GM20431 (cell line): ENCODE data around the gene ARMC7.

Experiments
- in situ Hi-C: fragments of 300-500 bp; cut with MseI, MboI; formaldehyde crosslinking; loops from one replicate; pipeline ENCODE4 v1.15.0; 2020; ENCODE audit warnings: low sequenced_read_pairs; ENCODE audit not compliant: unreplicated experiment

Gene ARMC7

DNA sequence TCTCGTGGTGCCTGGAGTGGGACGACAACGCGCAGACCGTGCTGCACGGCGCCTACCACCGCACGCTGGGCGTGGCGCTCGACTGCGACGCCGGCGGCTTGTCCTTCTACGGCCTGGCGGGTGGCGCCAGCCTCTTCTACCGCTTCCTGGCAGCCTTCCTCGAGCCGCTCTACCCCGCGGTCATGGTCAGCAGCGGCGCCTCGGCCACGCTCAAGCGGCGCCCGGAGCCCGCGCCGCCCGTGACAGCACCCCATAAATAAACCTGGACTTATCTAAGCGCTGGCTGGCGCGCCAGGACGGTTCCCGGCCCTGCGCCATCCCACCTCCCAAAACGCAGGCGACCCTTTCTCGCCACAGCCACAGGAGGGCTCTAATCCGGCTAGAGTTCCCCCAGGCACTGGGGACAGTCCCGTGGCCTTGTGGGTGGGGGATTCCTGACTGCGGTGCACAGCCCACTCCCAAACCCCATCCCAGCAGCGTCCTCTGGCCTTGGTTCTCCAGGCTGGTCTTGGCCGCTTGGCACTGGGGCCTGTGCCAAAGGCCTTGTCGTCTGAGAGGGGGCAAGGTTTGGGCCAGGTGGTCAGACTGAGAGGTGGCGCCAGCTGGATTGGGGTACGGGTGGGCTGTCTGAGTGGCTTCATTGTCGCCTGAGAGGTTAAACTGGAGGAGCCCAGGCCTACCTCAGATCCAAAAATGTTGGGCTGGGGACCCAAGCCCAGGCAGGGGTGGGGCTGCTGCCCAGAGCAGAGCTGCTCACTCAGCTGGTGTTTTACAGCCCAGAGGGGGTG, 32.1 kb upstream of the ARMC7 start:
- in situ Hi-C loops = no loop called here

GRCh38 chr17:75078284-75079022, 31.3 kb upstream of the ARMC7 start:
- in situ Hi-C loops = no loop called here

DNA sequence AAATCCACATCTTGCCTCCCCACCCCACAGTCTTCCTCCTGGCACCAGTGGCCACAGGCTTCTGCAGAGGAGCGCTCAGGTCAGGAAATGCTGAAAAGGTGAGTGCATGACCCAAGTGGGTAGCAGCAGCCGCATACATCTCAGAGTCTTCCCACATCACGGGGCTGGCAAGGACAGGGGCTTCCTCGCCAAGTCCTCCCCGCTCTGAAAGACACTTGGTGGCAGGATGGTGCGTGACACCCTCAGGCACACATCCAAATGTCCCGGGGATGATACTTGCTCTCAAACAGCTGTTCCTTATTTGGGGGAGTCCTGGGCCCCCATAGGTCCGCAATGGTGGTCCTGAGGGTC, 30.8 kb upstream of the ARMC7 start:
- in situ Hi-C loops = no loop called here

DNA sequence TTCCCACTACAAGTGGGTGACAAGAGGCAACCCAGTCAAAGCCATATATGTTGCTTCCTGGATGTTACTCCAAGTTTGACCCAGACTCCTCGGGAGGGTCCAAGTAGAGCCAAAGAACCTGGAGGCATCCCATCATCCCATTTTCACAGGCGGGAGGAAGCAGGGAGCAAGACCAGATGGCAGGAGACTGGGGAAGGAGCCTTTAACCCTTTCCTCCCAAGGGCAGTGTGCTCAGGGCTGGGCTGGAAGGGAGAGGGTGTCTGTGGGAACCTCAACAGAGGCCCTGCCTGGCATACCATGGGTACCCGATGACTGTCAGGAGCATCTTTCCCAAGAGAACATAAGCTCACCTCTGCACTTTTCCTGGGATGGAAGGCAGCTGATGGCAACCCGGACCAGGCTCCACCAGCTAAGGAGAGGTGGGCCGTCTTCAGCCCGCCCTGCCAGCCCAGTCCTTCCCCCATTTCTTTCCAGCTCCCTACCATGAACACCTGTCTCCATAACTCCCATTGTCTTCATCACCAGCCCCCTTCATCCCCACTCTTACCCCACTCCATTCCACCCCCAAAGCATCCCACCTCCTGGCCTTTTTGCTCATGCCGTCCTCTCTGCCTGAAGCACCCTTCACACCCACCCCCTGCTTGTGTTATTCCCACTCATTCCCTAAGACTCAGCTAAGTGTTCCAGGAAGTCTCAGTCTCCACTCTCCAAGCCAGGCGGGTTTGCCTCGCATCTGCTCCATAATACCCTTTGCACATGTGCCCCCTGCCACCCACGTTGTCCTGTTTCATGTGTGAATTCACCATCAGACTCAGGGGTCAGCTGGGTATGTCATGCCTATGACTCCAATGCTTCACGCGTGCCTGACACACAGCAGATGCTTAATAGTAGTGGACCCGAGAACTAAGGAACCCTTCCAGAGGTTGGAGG, 27.9 kb upstream of the ARMC7 start:
- in situ Hi-C loops = no loop called here

GRCh38 chr17:75082683-75083082, 27.1 kb upstream of the ARMC7 start:
- in situ Hi-C loops = no loop called here

DNA sequence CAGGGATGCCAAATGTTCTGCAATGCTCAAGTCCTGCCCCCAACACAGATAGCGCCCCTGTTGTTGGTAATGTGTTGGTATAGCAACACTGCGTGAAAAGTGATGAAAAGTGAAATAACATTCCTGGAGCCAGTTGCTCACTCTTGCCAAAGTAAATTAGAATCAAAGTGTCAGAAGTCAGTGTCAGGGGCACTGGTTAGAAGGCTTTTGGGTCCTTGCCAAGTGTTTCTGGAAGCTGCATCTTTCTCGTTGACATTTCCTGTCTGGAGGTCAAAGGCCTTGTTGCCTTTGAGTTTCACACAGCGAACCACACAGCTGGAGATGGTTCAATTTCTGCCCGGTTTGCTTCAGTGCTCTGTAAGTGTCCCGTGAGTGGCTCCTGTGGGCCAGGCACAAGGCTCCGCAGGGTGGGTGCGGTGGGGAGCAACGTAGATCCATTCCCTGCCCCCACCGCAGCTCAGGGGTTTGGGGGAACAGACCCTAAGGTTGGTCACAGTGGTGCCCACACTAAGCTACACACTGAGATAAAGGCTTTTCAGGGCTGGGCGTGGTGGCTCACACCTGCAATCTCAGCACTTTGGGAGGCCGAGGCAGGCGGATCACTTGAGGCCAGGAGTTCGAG, 25.6 kb upstream of the ARMC7 start:
- in situ Hi-C loops = no loop called here

GRCh38 chr17:75086496-75087181, 23.1 kb upstream of the ARMC7 start:
- in situ Hi-C loops = no loop called here

- in situ Hi-C loops = no loop called here
Observed at GRCh38 chr17:75087182-75087557, 22.6 kb upstream of the ARMC7 start.

GRCh38 chr17:75087558-75088453, 22.0 kb upstream of the ARMC7 start, which contains the start of gene SLC16A5:
TSS of gene SLC16A5 (plus strand) at chr17:75087954. CDS start at chr17:75093637, 5,683 bp downstream.
- in situ Hi-C loops = no loop called here

- in situ Hi-C loops = no loop called here
Observed at GRCh38 chr17:75088465-75089417, 21.0 kb upstream of the ARMC7 start.

DNA sequence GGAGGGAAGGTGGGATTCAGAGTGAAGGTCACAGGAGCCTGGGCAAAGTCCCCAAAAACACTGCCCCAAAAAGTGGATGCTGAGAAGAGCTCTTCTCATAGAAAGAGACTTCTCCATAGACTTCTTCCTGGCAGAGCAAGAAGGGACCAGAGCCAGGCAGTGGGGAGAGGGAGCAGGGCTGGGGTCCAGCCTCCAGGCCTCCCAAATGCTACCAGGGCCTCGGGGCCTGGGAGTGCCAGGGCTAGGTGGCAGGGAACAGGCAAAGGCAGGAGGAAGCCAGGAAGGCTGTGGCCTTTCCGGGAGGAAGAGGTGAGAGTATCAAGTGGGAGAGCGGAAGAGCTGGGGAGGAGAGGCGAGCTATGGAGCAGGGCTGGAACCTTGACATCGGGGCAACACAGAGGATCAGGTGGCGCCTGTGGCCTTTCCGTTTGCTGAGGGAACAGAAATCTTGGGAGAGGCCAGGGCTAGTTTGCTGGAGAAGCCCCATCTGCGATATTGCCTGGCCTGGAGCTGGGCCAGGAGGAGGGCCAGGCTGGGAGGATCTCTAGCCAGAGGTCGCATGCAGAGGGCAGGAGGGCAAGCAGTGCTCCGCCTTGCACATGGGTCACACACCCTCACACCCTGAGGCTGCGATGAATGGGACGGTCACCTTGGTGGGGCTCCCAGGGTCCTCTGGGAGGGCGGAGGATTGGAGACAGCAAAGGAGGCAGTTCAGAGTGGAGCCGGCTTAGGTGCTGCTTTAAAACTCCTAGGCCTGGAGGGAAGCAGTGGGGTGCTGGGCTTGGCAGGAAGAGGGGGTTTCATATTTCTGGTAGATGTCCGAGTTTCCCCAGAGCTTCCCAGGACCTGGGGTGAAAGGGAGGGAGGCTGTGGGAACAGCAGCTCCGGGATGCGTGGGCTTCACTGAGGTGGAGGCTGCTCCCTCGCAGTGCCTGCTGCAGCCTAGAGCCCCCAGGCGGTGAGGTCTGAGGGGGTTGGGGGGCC, 18.6 kb upstream of the ARMC7 start:
- in situ Hi-C loops = no loop called here

DNA sequence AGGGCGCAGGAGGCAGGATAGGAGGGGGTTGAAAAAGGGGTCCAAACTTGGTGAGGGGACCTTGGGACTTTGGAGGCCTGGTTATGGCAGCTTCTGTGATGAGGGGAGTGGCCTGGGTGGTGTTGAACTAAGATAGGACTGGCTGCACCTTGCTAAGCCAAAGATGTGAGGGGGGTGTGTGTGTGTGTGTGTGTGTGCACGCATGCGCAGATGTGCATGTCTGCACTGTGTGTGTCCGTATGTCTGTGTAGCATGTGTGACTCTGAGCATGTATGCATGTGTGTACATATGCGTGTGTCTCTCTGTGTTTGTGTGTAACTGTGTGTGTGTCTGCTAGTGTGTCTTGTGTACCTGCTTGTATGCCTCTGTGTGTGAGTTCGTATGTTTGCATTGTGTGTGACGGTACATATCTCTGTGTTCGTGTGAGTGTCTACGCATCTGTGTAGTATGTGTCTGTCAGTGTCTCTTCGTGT, 17.9 kb upstream of the ARMC7 start:
- in situ Hi-C loops = no loop called here

DNA sequence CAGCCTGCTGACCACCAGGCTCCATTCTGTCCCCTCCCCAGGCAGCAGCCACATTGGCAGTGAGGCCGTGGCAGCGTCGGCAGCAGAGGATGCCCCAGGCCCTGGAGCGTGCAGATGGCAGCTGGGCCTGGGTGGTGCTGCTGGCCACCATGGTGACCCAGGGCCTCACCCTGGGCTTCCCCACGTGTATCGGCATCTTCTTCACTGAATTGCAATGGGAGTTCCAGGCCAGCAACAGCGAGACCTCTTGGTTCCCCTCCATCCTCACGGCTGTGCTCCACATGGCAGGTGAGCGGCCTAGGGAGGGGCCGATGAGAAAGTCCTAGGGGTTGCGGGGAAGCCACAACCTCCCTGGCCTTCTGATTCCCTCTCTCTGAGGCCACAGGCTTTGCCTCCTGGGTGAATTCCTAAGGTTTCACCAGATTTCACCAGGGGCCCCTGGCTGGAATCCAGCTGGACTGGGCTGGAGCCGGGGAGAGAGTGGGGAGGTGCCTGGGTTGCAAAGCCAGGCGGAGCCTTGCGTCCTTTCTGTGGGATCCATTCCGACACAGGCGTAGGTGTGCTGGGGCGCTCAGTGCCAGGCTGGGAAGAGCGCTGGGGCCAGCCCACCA, 16.1 kb upstream of the ARMC7 start:
- in situ Hi-C loops = no loop called here

- in situ Hi-C loops = no loop called here
Observed at GRCh38 chr17:75094871-75095399, 14.8 kb upstream of the ARMC7 start.

DNA sequence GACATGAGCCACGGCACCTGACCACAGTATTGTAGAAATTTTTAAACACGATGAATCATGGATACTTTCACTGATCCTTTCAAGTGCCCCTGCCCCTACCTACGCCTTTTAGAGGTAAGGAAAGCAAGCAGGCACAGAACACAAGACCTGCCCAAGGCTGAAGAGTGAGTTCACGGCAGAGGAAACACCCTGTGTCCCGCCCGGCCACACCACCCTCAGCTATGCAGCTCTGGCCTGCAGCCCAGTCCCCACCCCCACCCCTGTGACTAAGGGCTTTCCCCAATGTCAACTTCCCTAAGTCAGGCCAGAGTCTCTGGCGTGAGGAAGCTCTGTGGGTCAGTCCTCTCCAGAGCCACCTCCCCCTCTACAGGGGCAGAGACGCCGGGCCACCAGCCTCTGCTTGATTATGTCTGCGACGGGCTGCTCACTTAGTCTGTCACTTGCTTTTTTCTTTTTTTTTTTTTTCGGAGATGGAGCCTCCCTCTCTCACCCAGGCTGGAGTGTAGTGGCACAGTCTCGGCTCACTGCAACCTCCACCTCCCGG, 13.6 kb upstream of the ARMC7 start:
- in situ Hi-C loops = no loop called here
